GM20431 (cell line): ENCODE data around the gene WNT3.

Experiments used
- in situ Hi-C: fragments of 300-500 bp; cut with MseI, MboI; formaldehyde crosslinking; loops from one replicate; pipeline ENCODE4 v1.15.0; 2020; ENCODE audit warnings: low sequenced_read_pairs; ENCODE audit not compliant: unreplicated experiment

WNT3 gene

DNA sequence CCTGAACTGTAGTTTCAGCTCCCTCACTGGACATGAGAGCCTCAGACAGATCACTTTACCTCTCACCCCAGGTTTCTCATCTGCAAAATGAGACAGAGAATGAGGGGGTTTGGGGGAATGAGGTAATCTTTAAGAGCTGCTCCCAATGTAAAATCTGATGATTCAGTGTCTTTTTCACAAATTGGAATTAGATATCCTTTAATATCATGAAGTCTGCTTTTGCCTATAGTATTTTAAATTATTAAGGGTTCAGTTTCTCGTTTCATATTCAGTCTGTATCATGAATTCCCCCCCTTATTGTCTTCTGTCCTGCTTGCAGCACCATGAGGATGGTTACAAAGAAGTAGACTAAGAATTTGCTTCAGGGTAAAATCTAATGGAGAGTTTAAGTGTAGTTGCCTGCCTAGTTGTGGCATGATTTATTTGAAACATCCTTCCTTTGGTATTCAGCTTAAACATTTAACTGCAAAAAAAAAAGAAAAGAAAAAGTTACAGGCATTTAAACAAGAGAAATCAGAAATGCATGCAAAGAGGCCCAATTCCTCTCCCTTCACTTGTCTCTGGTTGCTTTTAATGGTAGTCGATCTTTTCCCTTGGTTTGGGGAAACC lies 77.3 kb downstream of the WNT3 start:
- in situ Hi-C loops: no loop called here

DNA sequence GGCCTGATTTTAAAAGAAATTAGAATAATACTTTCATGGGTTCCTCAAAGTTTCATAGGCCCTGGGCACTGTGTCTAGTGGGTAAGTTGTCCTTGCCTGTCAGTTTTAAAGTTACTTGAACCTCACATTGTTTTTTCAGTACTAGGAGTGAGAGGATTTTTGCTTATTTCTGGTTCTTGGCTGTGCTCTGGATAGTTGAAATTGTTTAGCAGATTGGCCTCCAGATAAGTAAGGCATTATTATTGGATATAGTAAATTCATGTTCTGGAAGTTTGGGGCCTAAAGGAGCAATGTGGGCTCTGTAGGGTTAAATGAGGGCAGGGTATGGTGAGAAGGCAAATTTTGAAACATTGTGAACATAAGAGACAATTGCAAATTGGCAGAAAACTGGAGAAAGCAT lies 78.5 kb downstream of the WNT3 start:
- in situ Hi-C loops: no loop called here

DNA sequence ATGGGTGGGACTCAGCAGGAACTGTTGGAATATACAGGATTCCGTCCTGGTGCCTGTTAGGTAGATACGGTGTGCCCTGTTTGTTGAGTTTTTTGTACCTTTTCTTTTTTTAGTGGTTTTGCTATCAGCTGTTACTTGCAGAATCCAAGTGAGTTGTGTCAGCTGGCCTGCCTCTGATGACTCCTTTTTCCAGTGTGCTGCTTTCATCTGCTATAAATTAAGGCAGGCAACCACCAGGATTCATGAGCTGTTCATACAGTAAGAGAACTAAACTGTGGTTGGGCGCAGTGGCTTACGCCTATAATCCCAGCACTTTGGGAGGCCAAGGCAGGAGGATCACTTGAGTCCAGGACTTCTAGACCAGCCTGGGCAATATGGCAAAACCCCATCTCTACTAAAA lies 79.9 kb downstream of the WNT3 start:
- in situ Hi-C loops: no loop called here

DNA sequence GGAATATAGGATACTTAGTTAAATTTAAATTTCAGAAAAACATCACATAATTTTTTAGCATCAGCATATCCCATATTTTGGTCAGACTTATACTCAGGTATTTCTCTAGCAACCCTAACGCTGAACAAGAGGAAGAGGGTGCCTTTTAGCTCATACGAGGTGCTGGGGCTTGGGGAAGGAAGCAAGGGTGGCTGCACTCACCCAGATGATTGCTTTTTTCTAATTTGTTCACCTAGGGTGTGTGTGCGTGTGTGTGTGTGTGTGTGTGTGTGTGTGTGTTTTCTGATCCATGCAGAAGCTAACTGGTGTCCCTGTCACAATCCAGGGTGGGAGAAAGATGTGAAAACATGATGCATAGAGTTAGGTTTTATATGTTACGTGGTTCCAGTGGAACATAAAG lies 81.2 kb downstream of the WNT3 start:
- in situ Hi-C loops: no loop called here

DNA sequence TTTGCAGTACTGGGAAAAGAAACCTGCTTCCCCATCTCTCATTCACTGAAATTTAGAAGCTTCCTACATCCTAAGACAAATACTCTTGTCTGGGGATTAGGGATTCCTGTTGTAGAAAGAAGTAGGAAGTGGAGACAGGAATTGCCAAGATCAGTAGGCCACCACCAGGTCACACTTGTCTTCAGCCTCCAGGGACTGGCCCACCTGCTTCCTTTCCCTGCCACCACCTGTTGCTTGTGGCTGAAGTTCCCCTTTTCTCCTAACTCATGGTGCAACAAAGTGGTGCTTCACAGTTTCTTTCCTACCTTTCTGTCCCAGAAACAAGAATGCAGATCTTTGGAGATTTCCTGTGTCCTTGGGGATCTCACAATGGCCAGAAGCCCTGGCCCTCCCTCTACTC lies 82.4 kb downstream of the WNT3 start:
- in situ Hi-C loops: no loop called here

DNA sequence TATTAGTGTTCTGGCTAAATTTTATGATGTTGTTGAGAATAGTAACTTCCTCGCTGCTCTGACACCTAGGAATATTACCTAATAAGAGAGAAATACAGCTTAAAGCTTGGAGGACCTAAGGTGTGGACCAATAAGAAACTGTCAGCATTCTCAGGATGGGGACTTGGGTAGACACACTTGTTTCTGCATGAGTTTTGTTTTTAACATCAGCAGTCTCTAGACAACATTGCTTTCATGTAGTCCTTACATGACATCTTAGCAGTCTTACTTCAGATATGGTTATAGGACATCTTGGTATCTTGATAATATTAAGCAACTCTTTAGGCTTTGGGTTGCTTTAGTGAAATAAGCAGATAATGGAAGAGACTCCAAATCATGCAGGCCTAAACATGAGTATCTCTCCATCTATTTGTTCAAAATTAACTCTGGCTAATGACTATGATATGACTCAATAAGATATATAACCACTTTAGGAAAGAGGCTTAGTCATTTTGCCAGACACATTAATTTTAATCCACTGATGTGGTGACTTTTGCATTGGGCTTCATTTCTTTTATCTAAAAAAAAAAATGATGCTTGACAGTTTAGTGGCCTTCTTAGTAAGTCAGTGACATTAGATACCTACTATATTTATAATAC lies 84.5 kb downstream of the WNT3 start:
- in situ Hi-C loops: no loop called here

DNA sequence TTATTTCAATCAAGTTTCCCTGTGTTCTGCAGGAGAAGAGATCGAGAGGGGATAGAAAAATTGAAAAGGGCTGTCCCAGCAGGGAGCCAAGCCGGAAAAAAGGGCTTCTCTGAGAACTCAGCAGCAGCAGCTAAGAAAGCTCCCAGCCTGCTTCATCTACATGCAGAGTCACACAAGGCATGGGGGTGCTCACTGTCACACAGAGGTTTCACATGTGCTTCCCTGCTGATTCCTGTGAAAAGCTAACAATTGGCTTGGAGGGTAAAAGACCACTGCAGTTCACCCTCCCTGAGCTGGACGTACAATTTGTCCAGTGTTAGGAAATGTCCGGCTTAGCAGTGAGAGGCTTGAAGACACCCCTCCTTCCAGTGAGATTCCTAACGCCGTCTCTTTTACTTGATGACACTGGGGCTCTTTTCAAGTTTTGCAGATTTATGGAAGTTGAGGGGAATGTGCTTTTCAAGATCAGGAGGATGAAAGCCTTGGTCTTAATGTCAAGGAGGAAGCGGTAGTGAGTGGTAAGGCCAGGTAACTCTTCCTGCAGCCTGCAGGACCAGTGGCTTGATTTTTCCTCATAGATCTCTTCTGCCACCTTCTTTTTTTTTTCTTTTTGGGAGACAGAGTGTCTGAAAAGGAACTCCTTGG lies 85.6 kb downstream of the WNT3 start:
- in situ Hi-C loops: no loop called here

DNA sequence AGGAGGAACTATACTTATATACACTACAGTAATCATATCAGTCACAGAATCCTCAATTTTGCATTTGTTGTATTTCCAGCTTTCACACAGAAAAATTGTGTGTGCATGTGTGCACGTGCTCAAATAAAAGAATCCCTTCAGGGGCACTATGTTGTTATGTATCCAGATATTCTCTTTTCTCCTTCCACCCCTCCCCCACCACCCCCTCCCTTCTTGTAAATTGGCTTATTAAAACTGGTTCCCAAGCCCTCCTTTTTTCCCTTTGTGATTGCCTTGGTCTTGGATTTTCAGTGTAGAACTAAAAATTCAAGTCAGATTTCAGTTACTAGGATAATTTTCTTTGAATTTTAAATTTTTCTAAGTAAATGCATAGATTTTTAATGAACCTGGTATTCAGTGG lies 86.3 kb downstream of the WNT3 start:
- in situ Hi-C loops: no loop called here

DNA sequence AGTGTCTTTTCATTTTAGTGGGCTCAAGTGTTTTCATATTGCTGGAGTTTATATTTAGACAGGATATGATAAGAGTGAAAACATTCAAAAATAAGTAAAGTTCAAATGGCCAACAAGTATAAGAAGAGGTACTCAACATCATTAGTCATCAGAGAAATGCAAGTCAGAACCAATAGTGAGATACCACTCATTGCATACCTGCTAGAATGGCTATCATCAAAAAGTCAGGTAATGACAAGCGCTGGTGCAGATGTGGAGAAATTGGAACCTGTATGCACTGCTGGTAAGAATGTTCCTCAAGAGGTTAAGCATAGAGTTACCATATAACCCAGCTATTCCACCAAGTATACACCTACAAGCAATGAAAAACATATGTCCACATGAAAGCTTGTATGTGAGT lies 87.8 kb downstream of the WNT3 start:
- in situ Hi-C loops: no loop called here

DNA sequence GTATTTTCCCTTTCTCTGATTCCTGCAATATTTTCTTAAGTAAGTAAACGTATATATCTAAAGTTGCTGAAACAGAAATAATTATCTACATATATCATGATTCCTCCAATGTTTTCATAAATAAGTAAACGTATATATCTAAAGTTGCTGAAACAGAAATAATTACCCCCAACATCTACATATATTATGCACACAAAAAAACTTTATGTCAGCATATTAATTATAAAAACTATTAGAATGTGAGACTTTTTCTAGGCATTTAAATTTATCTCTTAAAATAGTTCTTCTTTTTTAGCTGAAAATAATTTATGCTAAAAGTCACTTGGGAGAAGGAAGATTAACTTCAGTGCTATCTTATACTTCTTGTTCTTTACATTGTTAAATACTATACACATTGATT lies 88.5 kb downstream of the WNT3 start:
- in situ Hi-C loops: no loop called here

DNA sequence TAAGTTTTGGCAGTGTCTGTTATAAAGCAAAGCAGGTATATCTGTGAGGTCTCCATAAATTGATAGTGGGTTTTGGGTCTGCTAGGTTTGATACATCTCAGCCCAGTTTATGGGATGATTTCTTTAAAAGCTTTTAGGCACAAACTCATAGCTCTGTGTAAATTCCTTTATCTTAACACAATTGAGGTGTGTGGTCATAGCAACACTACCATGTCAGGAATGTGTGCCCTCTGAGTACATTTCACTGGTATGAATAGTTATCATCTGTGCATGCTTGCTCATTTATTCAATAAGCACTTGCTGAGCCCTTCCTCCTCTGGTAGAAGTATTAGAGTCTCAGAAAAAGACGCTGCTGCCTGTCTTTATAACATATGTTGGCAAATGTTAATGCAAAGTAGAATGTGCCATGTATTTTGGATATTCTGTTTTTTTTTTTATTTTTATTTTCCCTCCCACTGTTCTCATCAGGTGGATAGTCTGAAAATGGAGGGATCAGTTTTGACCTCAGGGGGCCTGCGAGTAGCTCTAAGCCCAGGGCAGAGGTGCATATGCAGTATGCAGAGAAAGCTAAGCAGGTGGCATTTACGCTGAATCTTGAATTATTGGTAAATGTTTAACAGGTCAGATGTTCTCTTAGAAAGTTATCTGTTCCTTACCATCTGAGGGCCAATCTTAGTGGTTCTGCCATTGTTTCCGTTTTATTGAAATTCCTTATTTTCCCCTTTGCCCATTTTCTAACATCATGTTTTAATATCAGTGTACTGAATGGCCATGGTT lies 90.7 kb downstream of the WNT3 start:
- in situ Hi-C loops: no loop called here

DNA sequence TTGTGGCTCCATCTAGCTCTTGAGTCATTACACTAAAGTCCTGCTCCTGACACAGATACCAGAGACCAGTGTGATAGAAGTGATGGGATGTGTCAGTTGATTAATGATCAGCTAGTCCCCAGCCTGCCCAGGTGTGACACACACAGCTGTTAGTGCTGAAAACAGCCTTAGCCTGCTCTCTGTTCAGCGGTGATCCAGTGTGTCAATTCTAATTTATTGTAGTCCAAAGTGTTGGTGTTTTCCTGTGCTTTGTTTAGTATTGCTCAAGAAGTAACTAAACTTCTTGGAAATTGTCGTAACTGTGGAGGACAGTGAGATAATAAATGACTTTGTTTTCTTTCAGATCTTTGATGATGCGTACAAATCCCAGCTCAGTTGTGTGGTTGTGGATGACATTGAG lies 92.3 kb downstream of the WNT3 start:
- in situ Hi-C loops: no loop called here

DNA sequence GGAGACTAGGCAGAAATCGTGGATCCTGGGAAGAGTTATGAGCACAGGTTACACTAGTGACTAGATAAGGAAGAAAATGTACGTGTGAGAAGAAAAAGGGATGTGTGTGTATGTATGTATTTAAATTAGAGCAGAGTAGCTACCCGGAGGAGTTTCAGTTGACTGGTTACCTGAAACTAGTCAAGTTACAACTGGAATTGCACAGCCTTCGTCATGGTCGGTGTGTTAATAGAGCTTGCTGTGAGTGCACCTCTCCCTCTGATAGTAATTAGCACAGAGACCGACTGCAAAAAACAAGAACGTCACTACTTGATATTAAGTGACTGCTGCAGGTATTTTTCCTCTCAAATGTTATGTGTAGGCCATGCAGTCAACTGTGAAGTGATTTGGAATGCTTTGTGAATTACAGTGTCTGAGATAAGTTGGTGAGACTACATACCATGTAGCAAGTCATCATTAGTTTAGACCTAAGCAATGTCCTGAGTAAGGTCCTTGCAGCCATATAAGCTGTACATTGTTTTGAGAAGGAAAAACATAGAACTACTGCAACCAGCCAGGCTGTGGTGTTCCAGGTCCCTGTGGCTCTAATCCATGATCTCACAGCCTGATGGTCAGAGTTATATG lies 95.7 kb downstream of the WNT3 start:
- in situ Hi-C loops: no loop called here

DNA sequence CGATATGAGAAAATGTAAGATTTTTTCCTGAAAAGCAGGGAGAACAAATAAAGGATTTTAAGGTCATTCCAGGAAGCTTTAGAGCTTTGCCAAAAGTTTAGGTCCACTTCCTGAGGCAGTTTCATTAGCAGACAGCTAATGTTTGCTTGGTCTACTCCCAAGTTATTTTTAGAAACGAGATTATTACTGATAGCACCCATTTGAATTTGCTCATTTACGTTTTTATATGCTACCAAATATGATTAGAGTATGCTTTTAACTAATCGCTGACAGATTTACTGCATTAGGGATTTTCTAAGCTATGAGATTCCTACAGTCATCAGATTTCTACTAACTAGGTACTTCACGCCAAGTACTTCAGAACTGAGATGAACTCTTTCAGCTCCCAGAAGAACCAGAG lies 98.1 kb downstream of the WNT3 start:
- in situ Hi-C loops: no loop called here

DNA sequence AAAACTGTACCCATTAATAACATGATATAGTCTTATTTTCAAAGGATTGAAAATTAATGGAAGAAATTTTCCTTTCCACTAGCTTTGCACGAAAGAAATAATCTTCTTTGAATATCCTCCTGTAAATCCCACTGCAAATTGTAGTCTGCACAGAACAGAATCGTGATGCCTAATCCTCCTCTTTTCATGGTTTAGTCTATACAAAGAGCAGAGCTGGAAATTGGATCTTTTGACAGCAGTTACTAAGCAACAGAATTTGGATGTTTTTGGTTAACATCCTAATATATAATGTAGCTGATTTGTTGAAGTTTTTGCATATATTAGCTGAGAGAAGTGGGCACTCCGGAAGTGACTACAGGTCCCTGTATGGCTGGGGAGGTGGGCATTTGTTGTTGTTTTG lies 98.6 kb downstream of the WNT3 start:
- in situ Hi-C loops: no loop called here

DNA sequence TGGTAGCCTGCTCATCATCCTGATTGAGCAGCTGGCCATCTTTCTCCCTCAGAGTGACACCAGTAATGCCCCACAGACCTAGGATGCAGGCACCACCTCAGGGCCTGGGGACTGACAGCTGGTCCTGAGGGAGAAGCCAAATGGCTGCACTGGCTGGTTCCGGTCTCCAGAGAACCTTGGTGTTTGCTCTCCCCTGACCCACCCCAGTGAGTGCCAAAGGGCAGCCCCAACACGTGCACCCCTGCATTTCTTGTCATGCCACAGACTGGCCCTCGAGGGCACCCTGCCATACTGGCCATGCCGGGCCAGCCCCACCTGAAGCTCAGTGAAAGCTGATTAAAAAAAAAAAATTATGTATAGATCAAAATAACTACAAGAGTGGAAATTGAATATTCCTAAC lies 100.5 kb downstream of the WNT3 start:
- in situ Hi-C loops: no loop called here
